ENCODE results near the gene SLC25A43.

- TF ChIP-seq CTCF (conservative IDR thresholded peaks at IDR 0.05), result no peak; the same call in 1 of the 2 replicates
- no peak for TF ChIP-seq EZH2 (IDR thresholded peaks at IDR 0.05; ENCODE audit: low read depth)
Measured at GRCh38 chrX:119502727-119503483, 103.8 kb downstream of the SLC25A43 start.
